Activated gamma-delta T cell (primary cell): ENCODE data around the gene HOMER2.
"Not testable (repeated sequence)": the region's sequence is repeated elsewhere in the genome, so short reads cannot be mapped to it uniquely, and the experiment has no call there.

Experiments used
- DNase-seq: peaks from one replicate; lab custom pipeline; 2025; lab: John Stamatoyannopoulos, UW

The HOMER2 gene

GRCh38 chr15:82964890-82965289, 12.4 kb upstream of the HOMER2 start:
- no peak for DNase-seq

- no peak for DNase-seq
These were observed 11.2 kb upstream of the HOMER2 start for GRCh38 chr15:82963471-82964341.

GRCh38 chr15:82960766-82961165, 8.2 kb upstream of the HOMER2 start:
- no peak for DNase-seq

- DNase-seq = no peak
These were observed 6.9 kb upstream of the HOMER2 start for GRCh38 chr15:82959423-82959822.

- DNase-seq = no peak
These were observed 6.1 kb upstream of the HOMER2 start for GRCh38 chr15:82958638-82959037.

GRCh38 chr15:82951472-82952157, 905 bp downstream of the HOMER2 start:
- no peak for DNase-seq

GRCh38 chr15:82950746-82951370, 1.7 kb downstream of the HOMER2 start:
- no peak for DNase-seq

GRCh38 chr15:82950295-82950694, 2.2 kb downstream of the HOMER2 start:
- no peak for DNase-seq

GRCh38 chr15:82946155-82946701, 6.3 kb downstream of the HOMER2 start:
- DNase-seq = no peak

GRCh38 chr15:82945326-82945725, 7.2 kb downstream of the HOMER2 start:
- no peak for DNase-seq

GRCh38 chr15:82944821-82945220, 7.7 kb downstream of the HOMER2 start:
- DNase-seq = no peak

- DNase-seq = no peak
These were observed 8.5 kb downstream of the HOMER2 start for GRCh38 chr15:82944056-82944455.

- DNase-seq = no peak
These were observed 9.3 kb downstream of the HOMER2 start for GRCh38 chr15:82943176-82943575.

GRCh38 chr15:82942691-82943090, 9.8 kb downstream of the HOMER2 start:
- no peak for DNase-seq

- DNase-seq = not testable (repeated sequence)
These were observed 12.8 kb downstream of the HOMER2 start for GRCh38 chr15:82939678-82940077.

- DNase-seq = no peak
These were observed 14.8 kb downstream of the HOMER2 start for GRCh38 chr15:82937712-82938058.

- no peak for DNase-seq
These were observed 15.4 kb downstream of the HOMER2 start for GRCh38 chr15:82936966-82937711.

GRCh38 chr15:82935382-82935781, 17.1 kb downstream of the HOMER2 start:
- DNase-seq = no peak

- no peak for DNase-seq
These were observed 18.2 kb downstream of the HOMER2 start for GRCh38 chr15:82934100-82934880.

GRCh38 chr15:82933576-82933975, 18.9 kb downstream of the HOMER2 start:
- DNase-seq = no peak

- DNase-seq = no peak
These were observed 21.3 kb downstream of the HOMER2 start for GRCh38 chr15:82931221-82931620.
